ENCODE data around the gene PNLIP.

DNA sequence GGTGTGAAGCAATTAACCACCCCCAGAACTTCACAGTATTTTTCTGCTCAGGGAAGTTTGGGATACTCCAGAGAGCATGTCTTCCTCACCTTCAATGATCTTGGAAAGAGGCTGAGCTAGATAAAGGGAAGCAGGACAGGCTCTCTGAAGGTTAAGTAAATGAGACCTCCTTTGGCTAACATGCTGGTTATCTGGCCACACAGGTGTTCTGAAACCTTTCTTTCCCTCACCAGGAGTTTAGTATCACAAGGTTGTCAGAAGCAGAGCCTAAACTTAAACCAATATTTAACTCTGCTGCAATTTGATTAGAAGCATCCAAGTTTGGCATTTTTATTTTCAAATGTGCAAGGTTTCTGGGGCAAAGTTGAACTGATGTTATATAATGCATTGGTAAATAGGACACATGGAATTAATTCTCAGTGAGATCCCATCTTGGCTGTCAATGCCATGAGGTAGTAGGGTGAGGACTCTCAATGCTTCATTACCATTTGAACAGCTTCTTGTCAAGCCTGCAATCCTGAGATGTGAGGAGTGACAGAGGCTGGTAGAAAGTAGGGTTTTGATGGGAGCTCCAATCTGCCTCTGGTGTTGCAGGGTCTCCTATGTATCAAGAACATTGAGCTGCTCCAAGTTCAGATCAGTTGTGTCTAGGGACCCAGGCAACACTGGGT lies 3.6 kb upstream of the PNLIP start:
- TF ChIP-seq, protein P1, sequence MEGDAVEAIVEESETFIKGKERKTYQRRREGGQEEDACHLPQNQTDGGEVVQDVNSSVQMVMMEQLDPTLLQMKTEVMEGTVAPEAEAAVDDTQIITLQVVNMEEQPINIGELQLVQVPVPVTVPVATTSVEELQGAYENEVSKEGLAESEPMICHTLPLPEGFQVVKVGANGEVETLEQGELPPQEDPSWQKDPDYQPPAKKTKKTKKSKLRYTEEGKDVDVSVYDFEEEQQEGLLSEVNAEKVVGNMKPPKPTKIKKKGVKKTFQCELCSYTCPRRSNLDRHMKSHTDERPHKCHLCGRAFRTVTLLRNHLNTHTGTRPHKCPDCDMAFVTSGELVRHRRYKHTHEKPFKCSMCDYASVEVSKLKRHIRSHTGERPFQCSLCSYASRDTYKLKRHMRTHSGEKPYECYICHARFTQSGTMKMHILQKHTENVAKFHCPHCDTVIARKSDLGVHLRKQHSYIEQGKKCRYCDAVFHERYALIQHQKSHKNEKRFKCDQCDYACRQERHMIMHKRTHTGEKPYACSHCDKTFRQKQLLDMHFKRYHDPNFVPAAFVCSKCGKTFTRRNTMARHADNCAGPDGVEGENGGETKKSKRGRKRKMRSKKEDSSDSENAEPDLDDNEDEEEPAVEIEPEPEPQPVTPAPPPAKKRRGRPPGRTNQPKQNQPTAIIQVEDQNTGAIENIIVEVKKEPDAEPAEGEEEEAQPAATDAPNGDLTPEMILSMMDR (IDR thresholded peaks at IDR 0.05) = no peak
- no peak for TF ChIP-seq POLR2AphosphoS5 (IDR thresholded peaks at IDR 0.05; ENCODE audit: low read depth, low read length)
- TF ChIP-seq, protein P2, sequence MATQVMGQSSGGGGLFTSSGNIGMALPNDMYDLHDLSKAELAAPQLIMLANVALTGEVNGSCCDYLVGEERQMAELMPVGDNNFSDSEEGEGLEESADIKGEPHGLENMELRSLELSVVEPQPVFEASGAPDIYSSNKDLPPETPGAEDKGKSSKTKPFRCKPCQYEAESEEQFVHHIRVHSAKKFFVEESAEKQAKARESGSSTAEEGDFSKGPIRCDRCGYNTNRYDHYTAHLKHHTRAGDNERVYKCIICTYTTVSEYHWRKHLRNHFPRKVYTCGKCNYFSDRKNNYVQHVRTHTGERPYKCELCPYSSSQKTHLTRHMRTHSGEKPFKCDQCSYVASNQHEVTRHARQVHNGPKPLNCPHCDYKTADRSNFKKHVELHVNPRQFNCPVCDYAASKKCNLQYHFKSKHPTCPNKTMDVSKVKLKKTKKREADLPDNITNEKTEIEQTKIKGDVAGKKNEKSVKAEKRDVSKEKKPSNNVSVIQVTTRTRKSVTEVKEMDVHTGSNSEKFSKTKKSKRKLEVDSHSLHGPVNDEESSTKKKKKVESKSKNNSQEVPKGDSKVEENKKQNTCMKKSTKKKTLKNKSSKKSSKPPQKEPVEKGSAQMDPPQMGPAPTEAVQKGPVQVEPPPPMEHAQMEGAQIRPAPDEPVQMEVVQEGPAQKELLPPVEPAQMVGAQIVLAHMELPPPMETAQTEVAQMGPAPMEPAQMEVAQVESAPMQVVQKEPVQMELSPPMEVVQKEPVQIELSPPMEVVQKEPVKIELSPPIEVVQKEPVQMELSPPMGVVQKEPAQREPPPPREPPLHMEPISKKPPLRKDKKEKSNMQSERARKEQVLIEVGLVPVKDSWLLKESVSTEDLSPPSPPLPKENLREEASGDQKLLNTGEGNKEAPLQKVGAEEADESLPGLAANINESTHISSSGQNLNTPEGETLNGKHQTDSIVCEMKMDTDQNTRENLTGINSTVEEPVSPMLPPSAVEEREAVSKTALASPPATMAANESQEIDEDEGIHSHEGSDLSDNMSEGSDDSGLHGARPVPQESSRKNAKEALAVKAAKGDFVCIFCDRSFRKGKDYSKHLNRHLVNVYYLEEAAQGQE (IDR thresholded peaks at IDR 0.05; ENCODE audit: insufficient read depth in 1 of 2, low read depth in 2 of 2, low read length in 1 of 2) = no peak
- TF ChIP-seq SIN3A (IDR thresholded peaks at IDR 0.05; ENCODE audit: borderline replicate concordance, insufficient read depth, low read depth, low read length) = no peak
